ENCODE data around the gene TMEM202.
"Not testable (repeated sequence)": the region's sequence is repeated elsewhere in the genome, so short reads cannot be mapped to it uniquely, and the experiment has no call there.

DNA sequence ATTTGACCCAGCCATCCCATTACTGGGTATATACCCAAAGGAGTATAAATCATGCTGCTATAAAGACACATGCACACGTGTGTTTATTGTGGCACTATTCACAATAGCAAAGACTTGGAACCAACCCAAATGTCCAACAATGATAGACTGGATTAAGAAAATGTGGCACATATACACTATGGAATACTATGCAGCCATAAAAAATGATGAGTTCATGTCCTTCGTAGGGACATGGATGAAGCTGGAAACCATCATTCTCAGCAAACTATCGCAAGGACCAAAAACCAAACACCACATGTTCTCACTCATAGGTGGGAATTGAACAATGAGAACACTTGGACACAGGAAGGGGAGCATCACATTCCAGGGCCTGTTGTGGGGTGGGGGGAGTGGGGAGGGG is 15.2 kb downstream of the TMEM202 start:
- TF ChIP-seq, protein P1, sequence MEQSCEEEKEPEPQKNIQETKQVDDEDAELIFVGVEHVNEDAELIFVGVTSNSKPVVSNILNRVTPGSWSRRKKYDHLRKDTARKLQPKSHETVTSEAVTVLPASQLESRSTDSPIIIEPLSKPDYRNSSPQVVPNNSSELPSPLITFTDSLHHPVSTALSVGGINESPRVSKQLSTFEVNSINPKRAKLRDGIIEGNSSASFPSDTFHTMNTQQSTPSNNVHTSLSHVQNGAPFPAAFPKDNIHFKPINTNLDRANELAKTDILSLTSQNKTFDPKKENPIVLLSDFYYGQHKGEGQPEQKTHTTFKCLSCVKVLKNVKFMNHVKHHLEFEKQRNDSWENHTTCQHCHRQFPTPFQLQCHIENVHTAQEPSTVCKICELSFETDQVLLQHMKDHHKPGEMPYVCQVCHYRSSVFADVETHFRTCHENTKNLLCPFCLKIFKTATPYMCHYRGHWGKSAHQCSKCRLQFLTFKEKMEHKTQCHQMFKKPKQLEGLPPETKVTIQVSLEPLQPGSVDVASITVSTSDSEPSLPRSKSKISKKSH (CRISPR knock-in tag; IDR thresholded peaks at IDR 0.05; ENCODE audit: borderline replicate concordance) = not testable (repeated sequence)
- TF ChIP-seq ZNF24 (IDR thresholded peaks at IDR 0.05); FOXJ3 (CRISPR knock-in tag; IDR thresholded peaks at IDR 0.05; ENCODE audit: borderline replicate concordance); ETV6 (CRISPR knock-in tag; conservative IDR thresholded peaks at IDR 0.05); RFX5 (IDR thresholded peaks at IDR 0.05; ENCODE audit: low read depth, low read length); NFATC3 (CRISPR knock-in tag; IDR thresholded peaks at IDR 0.05); ZNF274 (CRISPR knock-in tag; IDR thresholded peaks at IDR 0.05); YY1 (IDR thresholded peaks at IDR 0.05; ENCODE audit: insufficient read depth, insufficient replicate concordance, low read depth, low read length); NR3C1 (CRISPR knock-in tag; IDR thresholded peaks at IDR 0.05); PPARG (CRISPR knock-in tag; conservative IDR thresholded peaks at IDR 0.05); TEAD2 (CRISPR knock-in tag; IDR thresholded peaks at IDR 0.05): not testable (repeated sequence)
- TF ChIP-seq, protein P2, sequence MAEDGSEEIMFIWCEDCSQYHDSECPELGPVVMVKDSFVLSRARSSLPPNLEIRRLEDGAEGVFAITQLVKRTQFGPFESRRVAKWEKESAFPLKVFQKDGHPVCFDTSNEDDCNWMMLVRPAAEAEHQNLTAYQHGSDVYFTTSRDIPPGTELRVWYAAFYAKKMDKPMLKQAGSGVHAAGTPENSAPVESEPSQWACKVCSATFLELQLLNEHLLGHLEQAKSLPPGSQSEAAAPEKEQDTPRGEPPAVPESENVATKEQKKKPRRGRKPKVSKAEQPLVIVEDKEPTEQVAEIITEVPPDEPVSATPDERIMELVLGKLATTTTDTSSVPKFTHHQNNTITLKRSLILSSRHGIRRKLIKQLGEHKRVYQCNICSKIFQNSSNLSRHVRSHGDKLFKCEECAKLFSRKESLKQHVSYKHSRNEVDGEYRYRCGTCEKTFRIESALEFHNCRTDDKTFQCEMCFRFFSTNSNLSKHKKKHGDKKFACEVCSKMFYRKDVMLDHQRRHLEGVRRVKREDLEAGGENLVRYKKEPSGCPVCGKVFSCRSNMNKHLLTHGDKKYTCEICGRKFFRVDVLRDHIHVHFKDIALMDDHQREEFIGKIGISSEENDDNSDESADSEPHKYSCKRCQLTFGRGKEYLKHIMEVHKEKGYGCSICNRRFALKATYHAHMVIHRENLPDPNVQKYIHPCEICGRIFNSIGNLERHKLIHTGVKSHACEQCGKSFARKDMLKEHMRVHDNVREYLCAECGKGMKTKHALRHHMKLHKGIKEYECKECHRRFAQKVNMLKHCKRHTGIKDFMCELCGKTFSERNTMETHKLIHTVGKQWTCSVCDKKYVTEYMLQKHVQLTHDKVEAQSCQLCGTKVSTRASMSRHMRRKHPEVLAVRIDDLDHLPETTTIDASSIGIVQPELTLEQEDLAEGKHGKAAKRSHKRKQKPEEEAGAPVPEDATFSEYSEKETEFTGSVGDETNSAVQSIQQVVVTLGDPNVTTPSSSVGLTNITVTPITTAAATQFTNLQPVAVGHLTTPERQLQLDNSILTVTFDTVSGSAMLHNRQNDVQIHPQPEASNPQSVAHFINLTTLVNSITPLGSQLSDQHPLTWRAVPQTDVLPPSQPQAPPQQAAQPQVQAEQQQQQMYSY (CRISPR knock-in tag; IDR thresholded peaks at IDR 0.05) = not testable (repeated sequence)
- TF ChIP-seq, protein P3, sequence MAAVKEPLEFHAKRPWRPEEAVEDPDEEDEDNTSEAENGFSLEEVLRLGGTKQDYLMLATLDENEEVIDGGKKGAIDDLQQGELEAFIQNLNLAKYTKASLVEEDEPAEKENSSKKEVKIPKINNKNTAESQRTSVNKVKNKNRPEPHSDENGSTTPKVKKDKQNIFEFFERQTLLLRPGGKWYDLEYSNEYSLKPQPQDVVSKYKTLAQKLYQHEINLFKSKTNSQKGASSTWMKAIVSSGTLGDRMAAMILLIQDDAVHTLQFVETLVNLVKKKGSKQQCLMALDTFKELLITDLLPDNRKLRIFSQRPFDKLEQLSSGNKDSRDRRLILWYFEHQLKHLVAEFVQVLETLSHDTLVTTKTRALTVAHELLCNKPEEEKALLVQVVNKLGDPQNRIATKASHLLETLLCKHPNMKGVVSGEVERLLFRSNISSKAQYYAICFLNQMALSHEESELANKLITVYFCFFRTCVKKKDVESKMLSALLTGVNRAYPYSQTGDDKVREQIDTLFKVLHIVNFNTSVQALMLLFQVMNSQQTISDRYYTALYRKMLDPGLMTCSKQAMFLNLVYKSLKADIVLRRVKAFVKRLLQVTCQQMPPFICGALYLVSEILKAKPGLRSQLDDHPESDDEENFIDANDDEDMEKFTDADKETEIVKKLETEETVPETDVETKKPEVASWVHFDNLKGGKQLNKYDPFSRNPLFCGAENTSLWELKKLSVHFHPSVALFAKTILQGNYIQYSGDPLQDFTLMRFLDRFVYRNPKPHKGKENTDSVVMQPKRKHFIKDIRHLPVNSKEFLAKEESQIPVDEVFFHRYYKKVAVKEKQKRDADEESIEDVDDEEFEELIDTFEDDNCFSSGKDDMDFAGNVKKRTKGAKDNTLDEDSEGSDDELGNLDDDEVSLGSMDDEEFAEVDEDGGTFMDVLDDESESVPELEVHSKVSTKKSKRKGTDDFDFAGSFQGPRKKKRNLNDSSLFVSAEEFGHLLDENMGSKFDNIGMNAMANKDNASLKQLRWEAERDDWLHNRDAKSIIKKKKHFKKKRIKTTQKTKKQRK (IDR thresholded peaks at IDR 0.05; ENCODE audit: low read length) = not testable (repeated sequence)
- TF ChIP-seq, protein P4, sequence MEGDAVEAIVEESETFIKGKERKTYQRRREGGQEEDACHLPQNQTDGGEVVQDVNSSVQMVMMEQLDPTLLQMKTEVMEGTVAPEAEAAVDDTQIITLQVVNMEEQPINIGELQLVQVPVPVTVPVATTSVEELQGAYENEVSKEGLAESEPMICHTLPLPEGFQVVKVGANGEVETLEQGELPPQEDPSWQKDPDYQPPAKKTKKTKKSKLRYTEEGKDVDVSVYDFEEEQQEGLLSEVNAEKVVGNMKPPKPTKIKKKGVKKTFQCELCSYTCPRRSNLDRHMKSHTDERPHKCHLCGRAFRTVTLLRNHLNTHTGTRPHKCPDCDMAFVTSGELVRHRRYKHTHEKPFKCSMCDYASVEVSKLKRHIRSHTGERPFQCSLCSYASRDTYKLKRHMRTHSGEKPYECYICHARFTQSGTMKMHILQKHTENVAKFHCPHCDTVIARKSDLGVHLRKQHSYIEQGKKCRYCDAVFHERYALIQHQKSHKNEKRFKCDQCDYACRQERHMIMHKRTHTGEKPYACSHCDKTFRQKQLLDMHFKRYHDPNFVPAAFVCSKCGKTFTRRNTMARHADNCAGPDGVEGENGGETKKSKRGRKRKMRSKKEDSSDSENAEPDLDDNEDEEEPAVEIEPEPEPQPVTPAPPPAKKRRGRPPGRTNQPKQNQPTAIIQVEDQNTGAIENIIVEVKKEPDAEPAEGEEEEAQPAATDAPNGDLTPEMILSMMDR (CRISPR knock-in tag; IDR thresholded peaks at IDR 0.05) = not testable (repeated sequence)

Data from HepG2 (cell line).